ENCODE measurements around the gene ARHGAP10.

The ARHGAP10 gene

GRCh38 chr4:148060264-148061140 lies 328.6 kb downstream of the ARHGAP10 start:
- peak; percentile 54 for DNase-seq (ENCODE audit: low read depth)
- no peak overlapping the region for H3K4me3 ChIP-seq (ENCODE audit: low read depth, low read length)
- TF ChIP-seq CTCF (IDR thresholded peaks at IDR 0.05; ENCODE audit: insufficient read depth, low read depth, low read length, missing control alignments): no peak

GRCh38 chr4:148061141-148061481 lies 329.2 kb downstream of the ARHGAP10 start:
- DNase-seq (ENCODE audit: low read depth): no peak
- TF ChIP-seq CTCF (IDR thresholded peaks at IDR 0.05; ENCODE audit: insufficient read depth, low read depth, low read length, missing control alignments): no peak

GRCh38 chr4:148061795-148062194 lies 329.9 kb downstream of the ARHGAP10 start:
- no peak for TF ChIP-seq CTCF (IDR thresholded peaks at IDR 0.05; ENCODE audit: insufficient read depth, low read depth, low read length, missing control alignments)
- no peak overlapping the region for H3K4me3 ChIP-seq (ENCODE audit: low read depth, low read length)
- DNase-seq (ENCODE audit: low read depth): no peak

More at GRCh38 chr4:148061141-148061481, 329.2 kb downstream of the ARHGAP10 start:
- no peak overlapping the region for H3K4me3 ChIP-seq (ENCODE audit: low read depth, low read length)

GRCh38 chr4:148062301-148062950 lies 330.5 kb downstream of the ARHGAP10 start:
- DNase-seq (ENCODE audit: low read depth): no peak
- TF ChIP-seq CTCF (IDR thresholded peaks at IDR 0.05; ENCODE audit: insufficient read depth, low read depth, low read length, missing control alignments): no peak
- H3K4me3 ChIP-seq (ENCODE audit: low read depth, low read length): no peak overlapping the region

DNA sequence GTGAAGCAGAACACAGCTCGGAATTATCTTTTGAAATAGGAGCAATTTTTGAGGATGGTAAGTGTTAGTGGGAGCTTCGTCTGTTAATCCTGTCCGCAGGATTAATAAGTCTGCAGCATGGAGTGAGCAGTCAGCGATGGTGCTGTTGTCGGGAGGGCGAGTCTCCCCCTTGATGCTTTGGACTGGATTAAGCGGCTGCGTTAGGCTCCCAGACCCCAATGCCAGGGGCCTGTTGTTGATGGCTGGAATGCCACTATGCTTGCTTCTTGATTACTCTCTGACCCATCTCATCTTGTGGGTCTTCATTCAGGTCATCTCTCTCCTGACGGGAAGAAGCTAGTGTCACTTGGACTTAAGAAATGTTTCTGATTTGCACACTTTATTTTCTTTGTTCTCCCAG lies 332.6 kb downstream of the ARHGAP10 start:
- H3K4me3 ChIP-seq (ENCODE audit: low read depth, low read length): no peak overlapping the region
- no peak for TF ChIP-seq CTCF (IDR thresholded peaks at IDR 0.05; ENCODE audit: insufficient read depth, low read depth, low read length, missing control alignments)
- no peak for DNase-seq (ENCODE audit: low read depth)

- DNase-seq (ENCODE audit: low read depth): no peak
- no peak for TF ChIP-seq CTCF (IDR thresholded peaks at IDR 0.05; ENCODE audit: insufficient read depth, low read depth, low read length, missing control alignments)
- H3K4me3 ChIP-seq (ENCODE audit: low read depth, low read length): no peak overlapping the region
Measured at GRCh38 chr4:148065075-148065474, 333.2 kb downstream of the ARHGAP10 start.

All from GM12865 (cell line).